Heart left ventricle (tissue), 13 donors: ENCODE data around the gene NUCB1.

Source experiments
- POLR2A ChIP-seq, 2 donors: fragments of 450-650 bp; IDR thresholded peaks; one replicate each; pipeline ENCODE4 v1.6.1; 2017; ENCODE audit warnings: antibody characterized with exemption in 2 of 2, mild to moderate bottlenecking in 2 of 2, moderate library complexity in 2 of 2
- TF ChIP-seq, protein P1 (sequence below), 12 donors: fragments of 200-600 bp; sonication (generic) in 4 of 12; IDR thresholded peaks; one replicate each; pipeline versions ENCODE4 v1.5.0 to v1.8.0; 2018 to 2022; ENCODE audit warnings: antibody characterized with exemption in 12 of 12, mild to moderate bottlenecking in 5 of 12
- donor health status: ischemic (EF 13 %, LVEDD 7.1; RV severe dilation, severe dysfunction).
- donor health status: DM: no; HTN: yes; CAD: no.
- donor health status: DM: no; HTN: no; CAD: no.
- donor health status: ischemic (EF 25% LVEDD 6.9; RV normal size, moderate dysfunction).
- donor health status: ischemic (EF 25% LVEDD 5.7; RV mildly dilated, moderate dysfunction).
- donor health status: ischemic (EF 35%, LVEDD 5.7; RV mildly dilated, moderate dysfunction).
- donor health status: nonischemic (EF 11% LVEDD 7.7; RV severe dilation, severe dysfunction).
- donor health status: DM: yes; HTN: yes; CAD: no.
- donor health status: PGD.
- donor health status: ischemic (EF 29% LVEDD 5.4; RV normal size, mild dysfunction).
- donor health status: nonischemic (EF 23%, LVEDD 6.1; RV moderate dilation, normal function).

DNA sequence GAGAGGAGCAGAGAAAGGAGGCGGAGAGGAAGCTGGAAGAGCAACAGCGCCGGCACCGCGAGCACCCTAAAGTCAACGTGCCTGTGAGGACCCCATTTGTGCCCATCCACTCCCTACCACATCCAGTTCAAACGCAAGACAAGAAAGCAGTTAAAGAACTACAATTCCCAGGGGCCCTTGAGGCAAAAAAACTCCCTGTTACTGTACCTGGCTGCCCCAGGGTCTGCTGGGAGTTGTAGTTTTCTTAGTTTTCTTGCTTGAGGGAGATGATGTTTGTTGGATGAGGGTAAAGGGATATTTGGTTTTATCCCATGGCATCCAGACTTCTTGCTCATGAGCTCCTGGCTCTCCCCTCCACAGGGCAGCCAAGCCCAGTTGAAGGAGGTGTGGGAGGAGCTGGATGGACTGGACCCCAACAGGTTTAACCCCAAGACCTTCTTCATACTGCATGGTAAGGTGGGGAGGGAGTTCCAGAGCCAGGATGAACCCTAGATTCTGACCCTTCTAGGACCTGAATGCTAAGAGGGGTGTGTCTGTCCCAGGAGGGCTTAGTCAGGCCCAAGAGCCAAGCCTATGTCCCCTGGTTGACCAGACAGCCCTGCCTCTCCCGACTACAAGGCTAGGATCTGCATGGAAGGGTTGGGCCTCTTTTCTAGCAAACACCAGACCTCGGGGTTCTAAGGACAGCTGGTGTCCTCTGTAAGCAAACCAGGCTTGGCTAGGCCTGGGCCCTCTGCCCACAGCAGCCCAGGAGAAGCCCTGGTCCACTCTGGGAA lies 13.2 kb downstream of the NUCB1 start:
- TF ChIP-seq, protein P1, sequence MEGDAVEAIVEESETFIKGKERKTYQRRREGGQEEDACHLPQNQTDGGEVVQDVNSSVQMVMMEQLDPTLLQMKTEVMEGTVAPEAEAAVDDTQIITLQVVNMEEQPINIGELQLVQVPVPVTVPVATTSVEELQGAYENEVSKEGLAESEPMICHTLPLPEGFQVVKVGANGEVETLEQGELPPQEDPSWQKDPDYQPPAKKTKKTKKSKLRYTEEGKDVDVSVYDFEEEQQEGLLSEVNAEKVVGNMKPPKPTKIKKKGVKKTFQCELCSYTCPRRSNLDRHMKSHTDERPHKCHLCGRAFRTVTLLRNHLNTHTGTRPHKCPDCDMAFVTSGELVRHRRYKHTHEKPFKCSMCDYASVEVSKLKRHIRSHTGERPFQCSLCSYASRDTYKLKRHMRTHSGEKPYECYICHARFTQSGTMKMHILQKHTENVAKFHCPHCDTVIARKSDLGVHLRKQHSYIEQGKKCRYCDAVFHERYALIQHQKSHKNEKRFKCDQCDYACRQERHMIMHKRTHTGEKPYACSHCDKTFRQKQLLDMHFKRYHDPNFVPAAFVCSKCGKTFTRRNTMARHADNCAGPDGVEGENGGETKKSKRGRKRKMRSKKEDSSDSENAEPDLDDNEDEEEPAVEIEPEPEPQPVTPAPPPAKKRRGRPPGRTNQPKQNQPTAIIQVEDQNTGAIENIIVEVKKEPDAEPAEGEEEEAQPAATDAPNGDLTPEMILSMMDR (IDR thresholded peaks at IDR 0.05), result no peak
- TF ChIP-seq POLR2A (IDR thresholded peaks at IDR 0.05), result no peak
